A549 (cell line): ENCODE results near the gene CCR8. TPM values are rescaled to one million over a fixed set of nuclear protein-coding genes. Genes with fewer than 3 reads are reported as not detected.

Experiments
- ATAC-seq, 2 experiments: fragments of 200-7000 bp in 1 of 2; fragments of >200 bp in 1 of 2; cut with Nextera tagmentation in 1 of 2; cut with Tn5 transposase in 1 of 2; 3 replicates each; pipeline versions ENCODE4 v1.8.0 to v1.9.1; 2018 to 2020; ENCODE audit warnings: mild to moderate bottlenecking in 1 of 2, moderate library complexity in 1 of 2
- CTCF ChIA-PET: fragments of 300-600 bp; sonication (Branson Sonifier 250); formaldehyde crosslinking; extraction: SDS; loops from one replicate; lab custom pipeline; 2021; ENCODE audit warnings: antibody characterized with exemption, inconsistent platforms; lab: Yijun Ruan, JAX
- POLR2A ChIA-PET: fragments of 350-600 bp; formaldehyde crosslinking; extraction: SDS; loops from one replicate; lab custom pipeline; 2021; ENCODE audit warnings: antibody characterized with exemption, inconsistent platforms; lab: Yijun Ruan, JAX
- DNase-seq, 2 experiments: peaks; one replicate each; pipeline versions ENCODE4 v3.0.0 to v3.0.0-alpha.2; 2011 to 2016; ENCODE audit warnings: low read depth in 1 of 2, low spot score in 1 of 2
- FAIRE-seq: peaks from 2 replicates; lab custom pipeline; 2011; peaks lifted over from hg19 to GRCh38; lab: Jason Lieb, UNC
- H3K27ac ChIP-seq, 2 experiments: fragments of >200 bp; sonication (Bioruptor Twin); formaldehyde crosslinking; 3 replicates each; pipeline ENCODE4 v1.5.1; 2016 to 2017
- H3K4me1 ChIP-seq: fragments of >200 bp; sonication (Bioruptor Twin); formaldehyde crosslinking; 3 replicates; pipeline ENCODE4 v1.6.1; 2016
- H3K4me2 ChIP-seq: fragments of >200 bp; sonication (Bioruptor Twin); formaldehyde crosslinking; 3 replicates; pipeline ENCODE4 v1.6.1; 2016
- H3K4me3 ChIP-seq: fragments of >200 bp; sonication (Bioruptor Twin); formaldehyde crosslinking; 3 replicates; pipeline ENCODE4 v1.5.1; 2016
- H3K9me3 ChIP-seq: fragments of >200 bp; sonication (Bioruptor Twin); formaldehyde crosslinking; 3 replicates; pipeline ENCODE4 v1.6.1; 2016
- BCL3 ChIP-seq: fragments of >200 bp; sonication (Bioruptor Twin); formaldehyde crosslinking; IDR thresholded peaks from 3 replicates; pipeline ENCODE4 v1.6.1; 2016
- CBX8 ChIP-seq: fragments of 200-600 bp; sonication (generic); IDR thresholded peaks from 2 replicates; pipeline ENCODE4 v1.6.1; 2016
- CEBPB ChIP-seq, 2 experiments: fragments of >200 bp in 1 of 2; sonication (Bioruptor Twin) in 1 of 2; formaldehyde crosslinking in 1 of 2; IDR thresholded peaks; 2 replicates each; pipeline ENCODE4 v1.6.1; 2012 to 2016
- CTCF ChIP-seq: fragments of >200 bp; sonication (Bioruptor Twin); formaldehyde crosslinking; IDR thresholded peaks from 3 replicates; pipeline ENCODE4 v1.5.1; 2016
- E2F6 ChIP-seq: IDR thresholded peaks from 2 replicates; pipeline ENCODE4 v1.6.1; 2012; ENCODE audit warnings: low read depth, borderline replicate concordance
- EHMT2 ChIP-seq: fragments of 200-600 bp; sonication (generic); IDR thresholded peaks from 2 replicates; pipeline ENCODE4 v1.6.1; 2016; ENCODE audit warnings: antibody characterized with exemption, low read depth, mild to moderate bottlenecking, moderate library complexity
- ESRRA ChIP-seq: fragments of 150-350 bp; IDR thresholded peaks from 2 replicates; pipeline ENCODE4 v1.6.1; 2014; ENCODE audit warnings: mild to moderate bottlenecking, low read length, borderline replicate concordance
- HDAC2 ChIP-seq: fragments of 200-600 bp; sonication (generic); IDR thresholded peaks from 2 replicates; pipeline ENCODE4 v1.6.1; 2016
- HES2 ChIP-seq: fragments of >200 bp; sonication (Bioruptor Twin); formaldehyde crosslinking; IDR thresholded peaks from 2 replicates; pipeline ENCODE4 v1.6.1; 2016
- HEYL ChIP-seq: fragments of 250-450 bp; sonication (Bioruptor Pico); IDR thresholded peaks from 2 replicates; pipeline ENCODE4 v1.8.0; 2021; ENCODE audit warnings: mild to moderate bottlenecking, moderate library complexity
- JUN ChIP-seq, 2 experiments: fragments of >200 bp; sonication (Bioruptor Twin); formaldehyde crosslinking; IDR thresholded peaks; 2 replicates in 1 of 2; 3 replicates in 1 of 2; pipeline ENCODE4 v1.6.1; 2016 to 2017
- MAFK ChIP-seq: fragments of 450-650 bp; IDR thresholded peaks from 2 replicates; pipeline ENCODE4 v1.6.1; 2014; ENCODE audit not compliant: partially characterized antibody
- NR3C1 ChIP-seq: fragments of >200 bp; sonication (Bioruptor Twin); formaldehyde crosslinking; IDR thresholded peaks from 3 replicates; pipeline ENCODE4 v1.6.1; 2017
- POLR2AphosphoS2 ChIP-seq: conservative IDR thresholded peaks from 2 replicates; pipeline ENCODE4 v1.6.1; 2012; ENCODE audit warnings: low read length, improper control_type of control experiment, inconsistent platforms
- RAD21 ChIP-seq, 2 experiments: fragments of >200 bp in 1 of 2; sonication (Bioruptor Twin) in 1 of 2; formaldehyde crosslinking in 1 of 2; IDR thresholded peaks in 1 of 2; conservative IDR thresholded peaks in 1 of 2; 2 replicates in 1 of 2; 3 replicates in 1 of 2; pipeline ENCODE4 v1.6.1; 2012 to 2018; ENCODE audit warnings: inconsistent platforms in 1 of 2
- RARB ChIP-seq: fragments of 250-450 bp; sonication (Bioruptor Pico); IDR thresholded peaks from 2 replicates; pipeline ENCODE4 v1.8.0; 2021; ENCODE audit warnings: mild to moderate bottlenecking, moderate library complexity
- RCOR1 ChIP-seq: fragments of 150-350 bp; IDR thresholded peaks from 2 replicates; pipeline ENCODE4 v1.6.1; 2014; ENCODE audit warnings: antibody characterized with exemption, low read length, low read depth
- SMC3 ChIP-seq: fragments of >200 bp; sonication (Bioruptor Twin); formaldehyde crosslinking; IDR thresholded peaks from 3 replicates; pipeline ENCODE4 v1.6.1; 2018; ENCODE audit warnings: inconsistent platforms
- USF2 ChIP-seq: fragments of 450-650 bp; IDR thresholded peaks from 2 replicates; pipeline ENCODE4 v1.6.1; 2014; ENCODE audit warnings: antibody characterized with exemption
- ZFP36 ChIP-seq: fragments of 450-650 bp; IDR thresholded peaks from 2 replicates; pipeline ENCODE4 v1.6.1; 2014; ENCODE audit warnings: borderline replicate concordance; ENCODE audit not compliant: partially characterized antibody
- ZNF302 ChIP-seq: fragments of 250-450 bp; sonication (Bioruptor Pico); IDR thresholded peaks from 2 replicates; pipeline ENCODE4 v1.9.0; 2021; ENCODE audit warnings: inconsistent platforms, mild to moderate bottlenecking, moderate library complexity
- ZSCAN20 ChIP-seq: fragments of 250-450 bp; sonication (Bioruptor Pico); IDR thresholded peaks from 2 replicates; pipeline ENCODE4 v1.8.0; 2022; ENCODE audit warnings: mild to moderate bottlenecking, moderate library complexity
- WGBS: methylation state at CpG from one replicate; pipeline ENCODE4 v1.1.6; 2017; ENCODE audit errors: missing lambda C conversion rate; 5-methylcytosine and 5-hydroxymethylcytosine counted together
- polyA plus RNA-seq, 4 experiments: library from polyadenylated mRNA; depleted of rRNA in 3 of 4; stranded (reverse); fragments of >200 nt; fragmentation: RNase III in 1 of 4; extraction: RNeasy Plus Mini Kit Qiagen cat#74134 plus additional on column Dnase treatment in 1 of 4; gene quantifications; 2 replicates in 3 of 4; 3 replicates in 1 of 4; pipeline ENCODE4 v1.2.3, GENCODE V29; 2011 to 2017

The CCR8 gene
- polyA plus RNA-seq, 2 of the 4 experiments (the other 2 are of a cell fraction), result not detected

GRCh38 chr3:39289107-39289506, 40.4 kb upstream of the CCR8 start:
- no peak for FAIRE-seq
- CTCF ChIA-PET, result interaction anchor here (0.8 to 21.3 kb wide), 50 partner anchors 9 to 767 kb away, joined by 3 to 459 read pairs (median 6); partner anchors contain the start of genes CX3CR1, GORASP1, TTC21A and XIRP1

GRCh38 chr3:39290255-39290654, 39.3 kb upstream of the CCR8 start:
- no peaks in the 10 kb centered on the region for H3K9me3 ChIP-seq
- H3K4me1 ChIP-seq, result no peaks in the 10 kb centered on the region; the same call in 2 of the 3 replicates
- WGBS, result 51% methylated on average over 4 of the region's 4 CpGs
- ChIA-PET POLR2A (no interaction called here), CTCF (interaction anchor here (0.6 to 21.3 kb wide), 16 partner anchors 9 to 941 kb away, joined by 3 to 459 read pairs (median 6); partner anchors contain the start of genes CX3CR1, GORASP1, TTC21A and XIRP1)
- no peak for ATAC-seq
- no peak for DNase-seq
- no peak overlapping the region for H3K27ac ChIP-seq
- FAIRE-seq, result no peak
- H3K4me2 ChIP-seq, result no peak overlapping the region
- TF ChIP-seq HES2 (no peak), POLR2AphosphoS2 (no peak), MAFK (no peak), ESRRA (no peak), RAD21 (conservative IDR thresholded peaks at IDR 0.05 in 1 of 2, IDR thresholded peaks at IDR 0.05 in 1 of 2) (no peak), JUN (IDR thresholded peaks at IDR 0.05) (no peak), RARB (CRISPR knock-in tag) (no peak)
- TF ChIP-seq, all 56 proteins: peak for 0
- no peak overlapping the region for H3K4me3 ChIP-seq

More at GRCh38 chr3:39289107-39289506, 40.4 kb upstream of the CCR8 start:
- no peaks in the 10 kb centered on the region; the same call in 2 of the 3 replicates for H3K4me1 ChIP-seq
- no peak for DNase-seq
- no peak overlapping the region for H3K4me3 ChIP-seq
- WGBS, result 69% methylated on average over 4 of the region's 4 CpGs
- TF ChIP-seq RAD21 (conservative IDR thresholded peaks at IDR 0.05 in 1 of 2, IDR thresholded peaks at IDR 0.05 in 1 of 2), result no peak
- TF ChIP-seq, all 56 proteins: peak for 0
- no peak for ATAC-seq
- no peak overlapping the region for H3K4me2 ChIP-seq
- POLR2A ChIA-PET, result interaction anchor here (1.2 kb wide), 1 partner anchor 181 kb away, joined by 5 read pairs; the partner anchor contains the start of genes GORASP1 and TTC21A
- H3K9me3 ChIP-seq, result no peaks in the 10 kb centered on the region
- H3K27ac ChIP-seq, result no peak overlapping the region

GRCh38 chr3:39291903-39292329, 37.6 kb upstream of the CCR8 start:
- TF ChIP-seq CTCF, result peak; percentile 87
- peak; percentile 71 for TF ChIP-seq SMC3
- no peak for TF ChIP-seq ZFP36
- TF ChIP-seq RCOR1, result no peak
- peak; percentile 72 to 82 for TF ChIP-seq RAD21 (conservative IDR thresholded peaks at IDR 0.05 in 1 of 2, IDR thresholded peaks at IDR 0.05 in 1 of 2)
- no peak for TF ChIP-seq CBX8
- POLR2A ChIA-PET, result no interaction called here
- H3K4me3 ChIP-seq, result no peak overlapping the region
- no peak overlapping the region for H3K27ac ChIP-seq
- CTCF ChIA-PET, result interaction anchor here (0.5 to 21.3 kb wide), 48 partner anchors 10 to 945 kb away, joined by 3 to 459 read pairs (median 3); partner anchors contain the start of genes CX3CR1, GORASP1, TTC21A and XIRP1
- no peaks in the 10 kb centered on the region; the same call in 2 of the 3 replicates for H3K4me1 ChIP-seq
- peak; percentile 58 to 72 for DNase-seq
- ATAC-seq, result peak; percentile 58 to 84; a peak in 5 of 6 replicates
- no peak for FAIRE-seq
- H3K4me2 ChIP-seq, result no peak overlapping the region
- 3% methylated on average over 5 of the region's 5 CpGs for WGBS
- no peaks in the 10 kb centered on the region for H3K9me3 ChIP-seq

- Histone ChIP-seq H3K4me1 (no peaks in the 10 kb centered on the region), H3K4me2 (no peak overlapping the region), H3K4me3 (no peak overlapping the region), H3K27ac (no peak overlapping the region), H3K9me3 (peaks cover 6% of the 10 kb centered on the region; the same call in 1 of the 3 replicates)
- 53% methylated on average over 4 of the region's 4 CpGs for WGBS
- no peak for FAIRE-seq
- no peak for DNase-seq
- ATAC-seq, result no peak
- ChIA-PET CTCF (interaction anchor here (0.8 to 21.3 kb wide), 18 partner anchors 10 to 661 kb away, joined by 3 to 459 read pairs (median 8); partner anchors contain the start of genes CX3CR1, GORASP1, TTC21A and XIRP1), POLR2A (no interaction called here)
- TF ChIP-seq BCL3 (no peak), USF2 (no peak), ZFP36 (no peak), EHMT2 (no peak), HES2 (no peak), HDAC2 (no peak), ZSCAN20 (CRISPR knock-in tag) (no peak), ZNF302 (CRISPR knock-in tag) (no peak), JUN (IDR thresholded peaks at IDR 0.05) (no peak), RARB (CRISPR knock-in tag) (no peak), CEBPB (IDR thresholded peaks at IDR 0.05) (no peak), NR3C1 (no peak), HEYL (CRISPR knock-in tag) (no peak), MAFK (no peak), E2F6 (no peak)
Observed at GRCh38 chr3:39292961-39293360, 36.5 kb upstream of the CCR8 start.
